ENCODE data around the gene CUL7.

- no peak for TF ChIP-seq CTCF (IDR thresholded peaks at IDR 0.05 in 2 of 3, conservative IDR thresholded peaks at IDR 0.05 in 1 of 3; ENCODE audit: insufficient read depth in 2 of 3, low read depth in 1 of 3, low read length in 3 of 3)
- TF ChIP-seq DPF2 (IDR thresholded peaks at IDR 0.05), result no peak
- TF ChIP-seq SMC3 (conservative IDR thresholded peaks at IDR 0.05; ENCODE audit: insufficient read depth, low read depth, low read length), result no peak
- TF ChIP-seq KAT8 (IDR thresholded peaks at IDR 0.05; ENCODE audit: low read depth), result no peak
- TF ChIP-seq LCOR (CRISPR knock-in tag; IDR thresholded peaks at IDR 0.05), result no peak
- no peak for TF ChIP-seq TAF1 (IDR thresholded peaks at IDR 0.05; ENCODE audit: control insufficient read depth, extremely low read depth, insufficient read depth, low read length, severe bottlenecking)
- TF ChIP-seq EP300 (IDR thresholded peaks at IDR 0.05; ENCODE audit: low read length), result no peak
- no peak for TF ChIP-seq TCF7 (IDR thresholded peaks at IDR 0.05; ENCODE audit: borderline replicate concordance)
- TF ChIP-seq RCOR1 (IDR thresholded peaks at IDR 0.05; ENCODE audit: borderline replicate concordance in 1 of 2, low read depth in 2 of 2, low read length in 2 of 2), result no peak
These were observed 43.4 kb upstream of the CUL7 start for GRCh38 chr6:43097098-43097489.
